ENCODE measurements around the gene ENOX1. TPM values are rescaled to one million over a fixed set of nuclear protein-coding genes. Genes with fewer than 3 reads are reported as not detected.

The ENOX1 gene
- total and polyA plus RNA-seq, 2 of the 8 experiments (the other 6 are each of a cell fraction or from before 2014, with no cell fraction given): 0.23 to 0.37 TPM

DNA sequence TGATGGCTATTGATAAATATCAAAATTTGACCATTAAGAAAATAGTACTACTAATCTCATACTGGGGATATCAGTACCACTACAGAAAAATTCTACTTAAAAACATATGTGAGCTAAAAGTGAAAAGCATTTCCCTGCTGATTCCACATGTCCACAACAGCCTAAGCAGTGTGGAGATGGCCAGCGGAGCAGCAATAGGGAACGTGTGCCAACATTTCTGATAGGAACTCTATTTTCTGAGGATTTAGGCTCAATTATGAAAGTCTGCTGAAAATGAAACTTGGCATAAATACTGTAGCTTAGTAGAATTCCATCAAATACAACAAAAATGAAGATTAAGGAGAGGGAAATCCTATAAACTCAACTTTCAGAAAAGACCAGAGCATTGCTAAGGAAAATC is 311.6 kb downstream of the ENOX1 start:
- Histone ChIP-seq H3K9me3 (ENCODE audit: insufficient read depth in 2 of 2, low read depth in 1 of 2, low read length in 1 of 2) (no peaks in the 10 kb centered on the region), H3K36me3 (ENCODE audit: control insufficient read depth in 2 of 4, insufficient read depth in 4 of 4, low read length in 3 of 4) (no peaks in the 10 kb centered on the region), H3K4me2 (ENCODE audit: insufficient read depth in 1 of 2, low read depth in 2 of 2, low read length in 2 of 2) (no peak overlapping the region), H3K27ac (ENCODE audit: low read depth, low read length) (no peak overlapping the region), H4K5ac (ENCODE audit: insufficient read length, low read depth, low read length) (no peak overlapping the region), H2BK15ac (ENCODE audit: low read length) (no peak overlapping the region), H3K4me3 (ENCODE audit: extremely low read depth in 1 of 4, insufficient read depth in 2 of 4, low read depth in 3 of 4, low read length in 4 of 4) (no peak overlapping the region), H4K91ac (replicated peaks; ENCODE audit: insufficient read length, low read length) (no peak overlapping the region), H2AFZ (ENCODE audit: low read length) (no peak overlapping the region), H3K14ac (ENCODE audit: insufficient read length) (no peak overlapping the region), H2BK12ac (ENCODE audit: low read depth, low read length) (no peak overlapping the region), H2AK5ac (ENCODE audit: low read depth, low read length) (no peak overlapping the region), H4K8ac (ENCODE audit: extremely low read depth, insufficient read depth, low read length) (no peak overlapping the region), H3K23me2 (ENCODE audit: low read depth, low read length) (no peaks in the 10 kb centered on the region), H3K4ac (replicated peaks; ENCODE audit: insufficient read length, low read depth, low read length) (no peak overlapping the region), H3K23ac (ENCODE audit: insufficient read length) (no peak overlapping the region), H3K9ac (replicated peaks in 1 of 4; ENCODE audit: extremely low read depth in 1 of 4, low read depth in 3 of 4, low read length in 3 of 4) (no peak overlapping the region), H2BK120ac (replicated peaks; ENCODE audit: low read depth, low read length) (no peak overlapping the region), H3K79me1 (ENCODE audit: low read depth, low read length) (no peaks in the 10 kb centered on the region), H3K79me2 (ENCODE audit: control insufficient read depth in 1 of 2, insufficient read depth in 2 of 2, low read length in 2 of 2) (no peaks in the 10 kb centered on the region), H3K18ac (ENCODE audit: extremely low read depth, low read length) (no peak overlapping the region), H3K56ac (replicated peaks; ENCODE audit: insufficient read length, low read depth, low read length) (no peak overlapping the region), H3K27me3 (replicated peaks in 1 of 4; ENCODE audit: control insufficient read depth in 3 of 4, extremely low read depth in 1 of 4, insufficient read depth in 3 of 4, low read length in 3 of 4) (no peaks in the 10 kb centered on the region), H2BK20ac (ENCODE audit: low read length) (no peak overlapping the region), H4K20me1 (replicated peaks in 1 of 2; ENCODE audit: control insufficient read depth in 1 of 2, insufficient read depth in 2 of 2, low read length in 2 of 2) (no peaks in the 10 kb centered on the region), H2BK5ac (ENCODE audit: low read depth, low read length) (no peak overlapping the region), H3K4me1 (replicated peaks in 1 of 4; ENCODE audit: control insufficient read depth in 3 of 4, insufficient read depth in 4 of 4, low read length in 3 of 4) (no peaks in the 10 kb centered on the region)
- FAIRE-seq (no peak), DNase-seq (ENCODE audit: low read depth in 1 of 2, low spot score in 2 of 2) (no peak)
- ChIA-PET CTCF (ENCODE audit: partially characterized antibody) (no interaction called here), POLR2A (ENCODE audit: partially characterized antibody) (no interaction called here)
- WGBS, 2 experiments (ENCODE audit: extremely low coverage in 1 of 2, insufficient coverage in 1 of 2, insufficient read length in 1 of 2, insufficient replicate concordance in 2 of 2, low coverage in 1 of 2, low lambda C conversion rate in 2 of 2, missing lambda C conversion rate in 1 of 2): 95% methylated on average over 2 of the region's 2 CpGs; no CpG with 5 or more reads in 1 of the 2 experiments
- TF ChIP-seq TAF1 (IDR thresholded peaks at IDR 0.05; ENCODE audit: low read depth, low read length) (no peak), CHD2 (IDR thresholded peaks at IDR 0.05; ENCODE audit: low read length) (no peak)

Measured in H1 (cell line).